LNCAP (cell line): Measurements from ENCODE around the gene FLNC.

Experiments used
- TF ChIP-seq, protein P1 (sequence below): fragments of 450-650 bp; IDR thresholded peaks from 2 replicates; pipeline ENCODE4 v1.5.1; 2017; ENCODE audit warnings: mild to moderate bottlenecking

Gene FLNC

DNA sequence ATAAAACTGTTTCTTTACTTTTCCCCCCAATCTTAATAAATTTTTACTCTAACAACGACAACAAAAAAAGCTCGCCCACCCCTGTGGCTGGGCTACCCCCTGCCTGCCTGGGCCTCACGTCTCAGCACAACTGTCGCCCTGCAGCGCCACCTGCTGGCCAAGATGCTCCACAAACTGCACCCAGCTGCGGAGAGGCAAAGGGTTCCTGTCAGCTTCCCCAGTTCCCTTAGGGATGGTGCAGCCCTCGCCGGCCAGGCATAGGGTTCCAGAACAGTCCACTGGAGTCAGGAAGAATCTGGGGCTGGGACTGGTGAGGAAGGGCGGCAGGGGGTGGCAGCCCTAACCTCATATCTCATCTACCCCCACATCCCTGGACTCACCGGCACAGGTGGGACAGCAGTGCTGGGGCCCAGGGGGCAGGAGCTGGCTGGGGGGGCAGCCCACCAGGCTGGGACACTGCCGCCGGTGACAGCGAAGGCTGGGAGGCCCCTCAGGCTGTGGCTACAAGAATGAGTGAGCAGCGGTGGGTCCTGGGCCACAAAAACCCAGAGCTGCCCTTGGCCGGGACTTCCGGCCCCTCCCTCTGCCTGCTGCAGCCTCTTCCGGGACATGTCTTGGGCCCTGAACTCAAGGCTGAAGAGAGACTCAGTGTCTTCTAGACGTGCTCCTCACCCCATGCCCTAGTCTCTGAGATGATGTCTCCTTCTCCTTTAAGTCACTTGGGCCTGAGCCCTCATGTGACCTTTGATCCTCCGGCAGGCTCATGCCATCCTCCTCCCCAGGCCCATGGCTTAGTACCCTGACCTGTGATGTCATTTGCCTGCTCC, 53.6 kb downstream of the FLNC start:
- TF ChIP-seq, protein P1, sequence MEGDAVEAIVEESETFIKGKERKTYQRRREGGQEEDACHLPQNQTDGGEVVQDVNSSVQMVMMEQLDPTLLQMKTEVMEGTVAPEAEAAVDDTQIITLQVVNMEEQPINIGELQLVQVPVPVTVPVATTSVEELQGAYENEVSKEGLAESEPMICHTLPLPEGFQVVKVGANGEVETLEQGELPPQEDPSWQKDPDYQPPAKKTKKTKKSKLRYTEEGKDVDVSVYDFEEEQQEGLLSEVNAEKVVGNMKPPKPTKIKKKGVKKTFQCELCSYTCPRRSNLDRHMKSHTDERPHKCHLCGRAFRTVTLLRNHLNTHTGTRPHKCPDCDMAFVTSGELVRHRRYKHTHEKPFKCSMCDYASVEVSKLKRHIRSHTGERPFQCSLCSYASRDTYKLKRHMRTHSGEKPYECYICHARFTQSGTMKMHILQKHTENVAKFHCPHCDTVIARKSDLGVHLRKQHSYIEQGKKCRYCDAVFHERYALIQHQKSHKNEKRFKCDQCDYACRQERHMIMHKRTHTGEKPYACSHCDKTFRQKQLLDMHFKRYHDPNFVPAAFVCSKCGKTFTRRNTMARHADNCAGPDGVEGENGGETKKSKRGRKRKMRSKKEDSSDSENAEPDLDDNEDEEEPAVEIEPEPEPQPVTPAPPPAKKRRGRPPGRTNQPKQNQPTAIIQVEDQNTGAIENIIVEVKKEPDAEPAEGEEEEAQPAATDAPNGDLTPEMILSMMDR, result peak; percentile 99

DNA sequence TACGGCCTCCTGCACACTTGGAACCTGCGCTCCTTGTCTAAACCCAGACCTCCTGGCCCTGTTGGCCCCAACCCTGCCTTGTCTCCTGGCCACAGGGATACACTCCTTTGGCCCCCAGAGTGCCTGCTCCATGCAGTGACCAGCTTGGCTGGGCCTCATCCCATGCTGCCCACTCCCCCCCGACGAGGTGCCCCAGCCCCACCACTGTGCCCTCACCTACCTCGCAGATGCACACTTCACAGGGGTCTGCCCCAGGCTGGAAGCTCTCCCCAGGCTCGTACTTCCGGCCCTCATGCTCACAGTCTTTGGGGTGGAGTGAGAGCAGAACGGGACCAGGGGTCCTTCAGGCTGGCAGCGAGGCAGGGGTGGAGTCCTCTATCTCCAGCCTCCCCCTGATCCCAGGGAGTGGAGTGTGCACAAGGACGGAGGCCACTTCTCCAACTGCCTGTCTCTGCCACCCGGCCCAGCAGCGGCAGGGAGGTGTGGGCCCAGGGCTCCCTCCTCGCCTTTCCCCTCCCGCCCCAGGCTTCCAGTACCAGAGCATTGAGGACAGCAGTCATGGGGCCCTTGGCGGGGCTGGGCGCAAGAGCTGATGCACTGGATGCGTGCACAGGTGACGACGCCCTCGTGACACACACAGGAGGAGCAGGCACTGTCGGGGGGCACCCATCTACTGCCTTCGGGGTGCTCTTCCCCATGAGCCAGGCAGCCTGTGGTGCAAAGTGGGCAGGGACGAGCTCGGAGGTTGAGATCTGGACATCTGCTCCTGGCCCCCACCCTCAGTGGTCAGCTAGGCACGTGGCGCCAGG, 54.6 kb downstream of the FLNC start:
- TF ChIP-seq, protein P1, result no peak

DNA sequence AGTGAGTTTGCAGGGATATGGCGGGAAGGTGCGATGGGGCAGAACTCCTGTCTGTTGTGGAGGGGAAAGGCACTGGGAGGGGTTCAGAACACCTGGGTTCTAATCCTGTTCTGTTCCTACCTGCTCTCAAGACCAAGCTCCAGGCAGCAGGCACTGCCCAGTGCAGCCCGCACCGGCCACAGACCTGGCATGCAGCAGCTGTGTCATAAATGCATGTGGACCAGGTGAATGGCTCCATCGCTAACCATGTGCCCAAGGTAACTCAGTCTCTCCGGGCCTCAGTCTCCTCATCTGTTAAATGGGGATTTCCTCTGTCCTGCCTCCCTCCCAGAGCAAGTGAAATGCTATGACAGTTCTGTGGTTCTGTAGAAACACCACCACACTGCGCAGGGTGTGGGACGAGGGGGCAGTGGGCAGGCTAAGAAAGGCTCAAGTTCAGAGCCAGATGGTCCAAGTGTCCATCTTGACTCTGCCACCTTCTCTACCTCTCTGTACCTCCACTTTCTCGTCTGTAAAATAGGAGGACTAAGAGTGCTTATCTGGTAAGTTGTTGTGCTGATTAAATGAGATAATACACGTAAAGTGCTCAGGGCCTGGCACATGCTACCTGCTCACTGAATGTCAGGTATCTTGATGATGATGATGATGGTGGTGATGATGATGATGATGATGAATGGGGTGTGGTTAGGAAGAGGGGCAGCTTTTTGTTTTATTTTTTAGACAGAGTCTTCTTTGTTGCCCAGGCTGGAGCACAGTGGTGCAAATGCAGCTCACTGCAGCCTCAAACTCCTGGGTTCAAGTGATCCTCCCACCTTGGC, 55.4 kb downstream of the FLNC start:
- TF ChIP-seq, protein P1, result no peak

DNA sequence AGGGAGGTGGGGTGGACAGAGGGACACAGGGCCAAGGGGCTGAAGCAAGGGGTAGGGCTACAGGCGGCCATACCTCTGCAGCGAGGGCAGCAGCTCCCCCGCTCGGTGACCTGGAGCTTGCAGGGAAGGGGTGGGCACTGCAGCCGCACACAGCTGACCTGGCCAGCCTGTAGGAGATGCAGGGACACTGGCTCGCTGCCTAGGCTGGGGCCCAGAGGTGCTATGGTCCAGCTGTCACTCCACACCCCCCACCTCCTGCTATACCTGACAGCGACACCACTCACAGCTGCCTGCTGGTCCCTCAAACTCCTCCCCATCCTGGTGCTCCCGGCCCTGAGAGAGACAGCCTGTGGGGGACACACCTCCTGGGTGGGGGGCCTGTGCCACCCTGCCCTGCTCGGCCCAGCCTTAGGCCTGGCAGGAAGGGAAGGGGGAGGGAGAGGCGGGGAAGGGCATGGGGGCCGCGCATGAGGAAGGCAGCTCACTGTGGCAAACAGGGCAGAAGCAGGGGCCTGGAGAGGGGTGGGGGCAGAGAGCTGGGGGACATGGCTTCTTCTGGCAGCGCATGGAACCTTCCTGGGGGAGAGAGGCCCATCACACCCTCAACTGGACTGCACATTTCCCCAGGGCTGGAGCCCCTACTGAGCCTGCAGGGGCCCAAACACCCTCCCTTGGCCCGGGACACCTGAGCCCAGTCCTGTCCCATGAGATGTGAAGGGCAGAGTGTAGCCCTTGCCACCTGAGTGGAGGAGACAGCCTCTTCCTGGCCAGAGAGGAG, 56.4 kb downstream of the FLNC start:
- TF ChIP-seq, protein P1, result no peak

DNA sequence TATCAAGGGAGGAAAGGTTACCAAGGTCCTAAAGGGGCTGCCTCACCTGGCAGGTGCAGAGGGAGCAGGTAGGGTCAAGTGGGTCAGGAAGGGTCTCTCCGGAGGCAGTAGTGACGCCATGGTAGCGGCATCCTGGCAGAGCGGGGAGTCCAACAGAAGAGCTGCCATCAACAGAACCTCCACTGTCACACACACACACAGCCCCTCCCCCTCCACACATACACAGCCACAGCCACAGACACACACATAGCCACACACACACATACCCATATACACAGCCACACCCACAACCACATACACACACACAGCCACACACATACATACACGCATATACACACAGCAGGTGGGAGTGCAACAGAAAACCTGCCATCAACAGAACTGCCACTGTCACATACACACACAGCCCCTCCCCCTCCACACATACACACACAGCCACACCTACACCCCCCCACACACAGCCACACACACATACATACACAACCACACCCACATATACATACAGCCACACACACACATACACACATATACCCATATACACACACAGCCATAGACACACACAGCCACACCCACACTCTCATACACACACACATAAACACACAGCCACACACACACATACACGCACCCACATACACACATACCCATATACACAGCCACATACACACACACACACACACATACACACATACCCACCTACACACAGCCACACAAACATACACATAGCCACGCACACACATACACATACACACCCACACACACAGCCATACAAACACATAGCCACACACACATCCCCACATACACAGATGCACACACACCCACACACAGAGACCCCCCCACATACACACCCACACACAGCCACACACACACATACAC, 57.2 kb downstream of the FLNC start:
- TF ChIP-seq, protein P1, result no peak

DNA sequence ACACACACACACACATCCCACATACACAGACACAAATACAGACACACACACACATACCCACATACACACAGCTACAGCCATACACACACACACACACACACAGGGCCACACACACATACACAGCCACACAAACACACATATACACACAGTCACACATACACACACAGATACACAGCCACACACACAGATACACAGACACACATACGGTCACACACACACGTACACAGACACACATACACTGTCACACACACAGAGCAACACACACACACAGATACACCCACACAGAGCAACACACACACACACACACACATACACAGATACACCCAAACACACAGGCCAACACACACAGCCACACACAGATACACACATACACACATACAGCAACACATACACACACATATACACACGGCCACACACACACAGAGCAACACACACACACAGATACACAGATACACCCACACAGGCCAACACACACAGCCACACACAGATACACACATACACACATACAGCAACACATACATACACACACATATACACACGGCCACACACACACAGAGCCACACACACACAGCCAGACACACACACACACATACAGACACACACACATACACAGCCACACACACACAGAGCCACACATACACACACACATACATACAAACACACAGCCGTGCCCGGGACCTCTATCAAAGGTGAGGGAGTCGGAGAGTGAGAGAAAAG, 58.0 kb downstream of the FLNC start:
- TF ChIP-seq, protein P1, result no peak
